SU-DHL-6 (cell line): ENCODE results near the gene MMP17.

Source experiments
- EZH2phosphoT487 ChIP-seq: fragments of 200-600 bp; sonication (generic), shearing (Covaris generic); conservative IDR thresholded peaks from 2 replicates; pipeline ENCODE4 v1.6.1; 2018; ENCODE audit warnings: mild to moderate bottlenecking, antibody characterized with exemption, low read length, moderate library complexity, mixed read lengths
- TF ChIP-seq, protein P1 (sequence below): fragments of 200-600 bp; sonication (generic); IDR thresholded peaks from one replicate; pipeline ENCODE4 v1.5.1; 2017; ENCODE audit warnings: antibody characterized with exemption, mild to moderate bottlenecking, low read length, moderate library complexity; ENCODE audit not compliant: insufficient read depth, poor library complexity, severe bottlenecking

DNA sequence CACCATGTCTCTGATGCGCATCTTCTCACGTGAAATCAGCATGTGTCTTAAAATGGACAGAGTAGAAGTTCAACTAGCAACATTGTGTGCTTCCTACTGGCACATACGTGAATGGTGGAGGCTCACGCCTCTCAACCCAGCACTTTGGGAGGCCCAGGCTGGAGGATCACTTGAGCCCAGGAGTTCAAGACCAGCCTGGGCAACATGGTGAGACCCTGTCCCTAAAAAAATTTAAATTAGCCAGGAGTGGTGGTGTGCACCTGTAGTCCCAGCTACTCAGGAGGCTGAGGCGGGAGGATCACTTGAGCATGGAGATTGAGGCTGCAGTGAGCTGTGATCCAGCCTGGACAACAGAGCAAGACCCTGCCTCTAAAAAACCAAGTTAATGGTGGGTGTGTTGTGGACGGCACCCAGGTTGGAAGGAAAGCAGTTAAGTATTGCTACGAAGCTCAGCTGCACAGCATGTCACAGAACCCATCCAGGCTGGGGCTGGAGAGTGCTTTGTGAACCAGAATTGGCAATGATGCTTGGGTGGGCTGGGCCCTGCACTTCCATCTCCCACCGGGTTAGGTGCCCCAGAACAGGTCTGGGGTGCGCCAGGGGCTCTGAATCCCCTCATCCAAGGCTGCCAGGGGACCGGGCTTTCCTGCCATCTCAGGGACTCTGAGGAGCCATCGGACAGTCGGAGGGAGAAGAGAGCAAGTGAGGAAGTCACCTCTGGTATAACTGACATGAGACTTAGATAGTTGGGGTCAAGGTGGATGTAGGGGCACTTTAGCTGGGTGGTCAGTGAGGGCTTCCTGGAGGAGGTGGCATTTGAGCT is 33.3 kb downstream of the MMP17 start:
- no peak for TF ChIP-seq EZH2phosphoT487
- TF ChIP-seq, protein P1, sequence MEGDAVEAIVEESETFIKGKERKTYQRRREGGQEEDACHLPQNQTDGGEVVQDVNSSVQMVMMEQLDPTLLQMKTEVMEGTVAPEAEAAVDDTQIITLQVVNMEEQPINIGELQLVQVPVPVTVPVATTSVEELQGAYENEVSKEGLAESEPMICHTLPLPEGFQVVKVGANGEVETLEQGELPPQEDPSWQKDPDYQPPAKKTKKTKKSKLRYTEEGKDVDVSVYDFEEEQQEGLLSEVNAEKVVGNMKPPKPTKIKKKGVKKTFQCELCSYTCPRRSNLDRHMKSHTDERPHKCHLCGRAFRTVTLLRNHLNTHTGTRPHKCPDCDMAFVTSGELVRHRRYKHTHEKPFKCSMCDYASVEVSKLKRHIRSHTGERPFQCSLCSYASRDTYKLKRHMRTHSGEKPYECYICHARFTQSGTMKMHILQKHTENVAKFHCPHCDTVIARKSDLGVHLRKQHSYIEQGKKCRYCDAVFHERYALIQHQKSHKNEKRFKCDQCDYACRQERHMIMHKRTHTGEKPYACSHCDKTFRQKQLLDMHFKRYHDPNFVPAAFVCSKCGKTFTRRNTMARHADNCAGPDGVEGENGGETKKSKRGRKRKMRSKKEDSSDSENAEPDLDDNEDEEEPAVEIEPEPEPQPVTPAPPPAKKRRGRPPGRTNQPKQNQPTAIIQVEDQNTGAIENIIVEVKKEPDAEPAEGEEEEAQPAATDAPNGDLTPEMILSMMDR, result no peak
